Superior temporal gyrus (tissue), 1 donor: ENCODE data around the gene ARHGAP18.
A peak's percentile ranks its signal among the peaks of the same experiment; 100 is the strongest.

Experiments
- DNase-seq: peaks from one replicate; pipeline ENCODE4 v3.0.0-alpha.2; 2016; ENCODE audit errors: extremely low spot score

ARHGAP18 gene, protein sequence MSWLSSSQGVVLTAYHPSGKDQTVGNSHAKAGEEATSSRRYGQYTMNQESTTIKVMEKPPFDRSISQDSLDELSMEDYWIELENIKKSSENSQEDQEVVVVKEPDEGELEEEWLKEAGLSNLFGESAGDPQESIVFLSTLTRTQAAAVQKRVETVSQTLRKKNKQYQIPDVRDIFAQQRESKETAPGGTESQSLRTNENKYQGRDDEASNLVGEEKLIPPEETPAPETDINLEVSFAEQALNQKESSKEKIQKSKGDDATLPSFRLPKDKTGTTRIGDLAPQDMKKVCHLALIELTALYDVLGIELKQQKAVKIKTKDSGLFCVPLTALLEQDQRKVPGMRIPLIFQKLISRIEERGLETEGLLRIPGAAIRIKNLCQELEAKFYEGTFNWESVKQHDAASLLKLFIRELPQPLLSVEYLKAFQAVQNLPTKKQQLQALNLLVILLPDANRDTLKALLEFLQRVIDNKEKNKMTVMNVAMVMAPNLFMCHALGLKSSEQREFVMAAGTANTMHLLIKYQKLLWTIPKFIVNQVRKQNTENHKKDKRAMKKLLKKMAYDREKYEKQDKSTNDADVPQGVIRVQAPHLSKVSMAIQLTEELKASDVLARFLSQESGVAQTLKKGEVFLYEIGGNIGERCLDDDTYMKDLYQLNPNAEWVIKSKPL

DNA sequence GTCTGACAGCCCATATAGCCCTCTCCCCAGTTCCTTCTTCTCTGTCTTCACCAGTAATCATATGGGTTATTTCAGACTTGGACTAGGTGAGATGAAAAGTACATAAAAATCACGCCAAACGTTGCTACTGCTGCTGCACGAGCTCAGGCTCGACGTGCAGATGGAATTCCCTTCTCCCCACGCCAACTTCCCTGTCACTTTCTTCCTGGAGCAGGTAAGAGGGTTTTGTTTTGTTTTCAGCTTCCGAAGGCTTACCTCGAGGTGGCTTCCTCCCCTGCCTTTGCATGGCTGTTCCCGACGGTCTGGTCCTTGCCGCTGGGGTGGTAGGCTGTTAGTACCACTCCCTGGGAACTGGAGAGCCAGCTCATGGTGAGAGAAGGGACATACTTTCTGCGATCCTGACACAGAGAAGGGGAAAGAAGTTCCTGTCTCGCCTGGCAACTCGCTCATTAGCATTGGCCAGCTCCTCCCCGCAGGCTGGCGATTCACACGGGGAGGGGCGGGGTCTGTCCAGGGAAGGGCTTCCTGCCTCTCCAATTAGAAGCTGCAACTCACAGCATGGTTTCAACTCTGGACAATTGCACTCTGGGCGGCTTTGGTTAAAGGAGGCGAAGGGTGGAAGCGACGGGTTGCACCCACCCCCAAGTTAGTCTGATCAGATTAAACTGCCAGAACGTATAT, at the start of gene ARHGAP18:
Gene ARHGAP18 (minus strand): TSS at position 409 of the 681 bp plus-strand sequence. CDS start 41 bp downstream, at position 368.
- peak; percentile 58 for DNase-seq

DNA sequence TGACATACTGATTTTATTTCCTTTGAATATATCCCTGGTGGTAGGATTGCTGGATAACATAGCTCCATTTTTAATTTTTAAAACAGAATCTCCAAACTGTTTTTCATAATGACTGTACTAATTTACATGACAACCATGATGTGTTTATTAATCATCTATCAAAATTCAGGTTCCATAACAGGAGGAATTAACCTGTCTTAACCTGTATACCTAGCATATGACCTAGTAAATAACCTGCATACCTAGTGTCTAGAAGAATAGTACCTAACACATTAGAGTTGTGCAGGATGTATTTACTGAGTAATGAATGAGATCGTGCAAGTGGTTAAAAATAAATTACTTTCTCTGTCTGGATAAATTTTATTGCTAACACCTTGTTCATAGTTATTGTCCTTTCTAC, 45.8 kb upstream of the ARHGAP18 start:
- no peak for DNase-seq

- DNase-seq = no peak
Observed at GRCh38 chr6:129754750-129755149, 44.8 kb upstream of the ARHGAP18 start.

DNA sequence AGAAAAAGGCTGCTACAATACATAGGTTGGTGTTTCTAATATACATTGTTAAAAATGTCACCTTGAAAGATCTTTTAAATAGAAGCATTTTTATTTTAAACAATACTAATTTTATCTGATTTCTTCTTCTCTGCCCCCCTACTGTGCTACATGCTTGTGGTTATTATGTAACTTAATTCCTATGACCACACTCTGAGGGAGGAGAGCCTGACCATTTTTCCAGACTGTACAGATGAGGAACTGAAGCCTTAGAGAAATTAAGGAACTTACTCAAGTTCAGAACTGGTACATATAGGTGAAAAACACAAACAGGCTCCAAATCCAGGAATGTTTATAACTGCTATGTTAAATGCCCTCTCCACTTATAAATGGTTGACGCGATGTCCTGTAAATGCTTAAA, 43.4 kb upstream of the ARHGAP18 start:
- DNase-seq = no peak

GRCh38 chr6:129751384-129751783, 41.4 kb upstream of the ARHGAP18 start:
- DNase-seq = no peak

- no peak for DNase-seq
Observed at GRCh38 chr6:129750360-129750759, 40.4 kb upstream of the ARHGAP18 start.

- DNase-seq = no peak
Observed at GRCh38 chr6:129749749-129750120, 39.8 kb upstream of the ARHGAP18 start.

DNA sequence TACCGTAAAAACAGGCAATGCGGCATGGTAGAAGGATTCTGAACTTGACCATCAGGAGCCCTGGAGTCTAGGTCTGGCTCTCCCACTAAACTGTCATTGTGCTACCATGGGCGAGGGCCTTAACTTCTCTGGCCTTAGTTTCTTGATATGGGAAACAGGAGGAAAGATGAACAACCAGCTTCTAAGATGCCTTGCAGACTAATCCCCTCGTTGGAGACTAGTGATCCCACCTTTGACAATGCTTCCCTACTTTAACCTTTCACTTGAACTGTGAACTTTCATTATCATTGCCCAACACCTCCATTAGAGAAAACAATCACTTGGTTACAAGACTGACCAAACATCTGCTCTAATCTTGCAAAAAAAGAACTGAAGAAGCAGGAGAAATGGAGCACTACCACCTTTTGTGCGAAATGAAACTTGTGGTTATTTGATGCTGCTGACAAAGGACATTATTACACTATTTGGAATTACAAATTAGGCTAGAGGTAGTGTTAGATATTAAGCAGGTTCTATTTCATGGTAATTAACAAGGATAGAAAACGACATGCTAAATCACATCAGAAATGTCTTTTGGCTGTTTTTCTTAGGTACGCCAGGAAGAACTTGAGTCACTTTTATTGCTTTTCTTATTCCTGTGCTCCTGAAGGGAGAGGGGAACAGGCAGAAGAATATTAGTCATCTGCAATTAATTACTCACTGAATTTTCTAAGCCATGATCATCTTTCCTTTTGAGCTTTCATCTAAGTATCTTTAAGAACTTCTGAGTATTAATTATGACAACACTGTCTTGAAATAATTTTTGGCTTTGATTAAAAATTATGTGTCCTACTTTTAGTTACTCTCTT, 39.1 kb upstream of the ARHGAP18 start:
- no peak for DNase-seq

DNA sequence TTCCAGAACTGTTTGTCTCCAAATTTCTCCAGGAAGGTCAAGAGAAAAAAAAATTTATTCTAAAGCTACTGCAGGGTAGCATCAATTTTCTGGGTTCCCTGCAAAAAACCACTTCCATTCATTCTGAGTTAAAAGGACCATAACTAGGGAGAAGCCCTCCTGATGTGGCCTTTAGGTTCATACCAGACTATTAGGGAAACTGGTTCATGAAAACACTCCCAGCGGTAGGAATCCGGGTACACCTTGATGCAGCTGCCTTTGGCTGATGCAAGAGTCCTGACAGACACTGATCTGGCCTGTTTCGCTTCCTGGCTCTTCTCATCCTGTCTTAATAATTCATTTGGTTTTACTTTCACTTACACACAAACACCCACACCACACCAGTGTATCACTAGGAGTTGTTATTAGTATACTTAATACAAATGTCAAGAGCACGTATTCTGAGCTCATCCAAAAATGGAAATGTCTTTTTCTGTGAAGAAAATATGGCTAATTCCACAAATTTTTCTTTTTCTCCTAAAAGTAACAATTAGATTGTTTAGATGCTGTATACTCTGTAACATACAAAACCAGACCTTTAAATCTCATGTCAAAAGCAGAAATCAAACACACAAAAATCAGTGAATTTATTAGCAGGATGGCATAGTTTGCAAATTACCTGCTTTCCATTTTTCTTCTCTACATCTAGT, 38.4 kb upstream of the ARHGAP18 start:
- no peak for DNase-seq

DNA sequence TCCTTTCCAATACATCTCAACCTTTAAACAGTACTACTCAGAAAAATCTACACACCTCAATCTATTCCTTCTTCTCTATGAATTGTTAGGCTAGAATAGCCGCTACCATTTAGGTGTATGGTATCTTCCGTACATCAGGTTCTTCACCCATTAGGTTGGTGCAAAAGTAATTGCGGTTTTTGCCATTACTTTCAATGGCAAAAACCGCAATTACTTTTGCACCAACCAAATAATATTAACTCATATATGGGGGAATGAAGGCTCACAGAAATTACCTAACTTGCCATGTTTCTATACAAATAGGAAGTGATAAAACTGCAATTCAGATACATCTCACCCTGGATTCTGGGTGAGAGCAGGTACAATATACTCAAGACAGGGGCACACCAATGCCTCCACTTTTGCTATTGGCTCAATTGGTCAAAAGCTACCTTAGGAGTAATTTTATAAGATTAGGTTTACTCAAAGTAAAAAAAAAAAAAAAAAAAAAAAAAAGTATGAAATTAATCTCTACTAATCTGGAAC, 37.7 kb upstream of the ARHGAP18 start:
- DNase-seq = no peak

DNA sequence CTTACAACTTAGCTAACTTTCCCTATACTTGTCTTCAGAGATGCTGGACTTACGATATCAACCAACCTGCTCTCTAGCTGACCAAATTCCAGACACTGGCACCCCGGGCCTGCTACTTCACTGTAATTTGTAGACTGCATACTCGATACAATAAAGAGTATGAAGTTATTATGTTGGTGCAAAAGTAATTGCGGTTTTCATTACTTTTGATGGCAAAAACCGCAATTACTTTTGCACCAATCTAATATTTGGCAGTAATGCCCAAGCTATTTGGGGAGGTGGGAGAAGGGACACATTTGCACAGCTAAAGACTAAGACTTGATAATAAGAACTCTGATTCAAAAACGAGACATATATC, 34.9 kb upstream of the ARHGAP18 start:
- DNase-seq = no peak

DNA sequence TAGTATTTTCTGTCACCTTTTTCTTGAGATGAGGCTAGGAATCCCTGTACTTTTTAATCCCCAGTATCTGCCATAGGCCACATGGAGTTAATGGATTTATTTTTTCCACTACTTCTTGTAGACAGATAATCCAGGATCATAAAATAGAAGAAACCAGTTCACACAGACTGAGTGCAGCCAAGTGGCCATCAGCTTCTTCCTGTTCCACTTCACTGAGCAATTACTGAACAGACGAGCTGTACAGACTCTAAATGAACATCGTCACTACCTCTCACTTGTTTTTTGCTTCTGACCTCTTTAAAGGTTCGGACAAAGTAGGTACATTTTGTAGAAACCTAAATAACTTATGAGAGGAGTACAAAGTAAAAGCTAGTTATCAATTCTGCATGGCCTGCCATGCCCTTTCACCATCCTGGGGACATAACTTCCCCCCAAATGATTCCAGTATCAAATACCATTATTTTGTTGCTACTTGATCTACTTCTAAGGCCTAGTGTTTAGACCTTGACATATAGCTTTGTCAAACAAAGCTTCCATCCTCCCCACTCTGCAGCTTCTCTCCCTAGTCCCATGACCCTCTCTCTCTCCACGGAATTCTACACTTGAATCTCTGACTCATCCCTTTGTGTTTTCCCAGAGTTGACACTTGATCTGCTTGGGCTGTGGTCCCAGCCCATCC, 34.4 kb upstream of the ARHGAP18 start:
- DNase-seq = no peak

DNA sequence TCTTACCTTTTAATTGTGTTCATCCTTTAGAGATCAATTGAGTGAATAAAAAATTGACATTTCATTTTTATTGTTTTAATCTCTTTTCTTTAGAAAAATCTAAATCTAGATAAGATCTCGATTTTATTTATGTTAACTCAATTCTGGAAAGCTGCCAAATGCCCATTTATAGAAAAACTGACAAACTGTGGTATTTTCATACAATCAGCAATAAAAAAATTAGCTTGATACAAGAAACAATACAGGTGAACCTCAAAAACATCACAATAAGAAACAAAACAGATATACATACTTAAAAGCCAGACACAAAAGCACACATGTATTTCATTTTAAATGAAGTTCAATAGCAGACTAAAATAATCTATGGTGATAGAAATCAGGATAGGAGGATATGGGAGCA, 30.0 kb upstream of the ARHGAP18 start:
- DNase-seq = no peak

- no peak for DNase-seq
Observed at GRCh38 chr6:129736105-129736504, 26.1 kb upstream of the ARHGAP18 start.

- DNase-seq = no peak
Observed at GRCh38 chr6:129733290-129733689, 23.3 kb upstream of the ARHGAP18 start.

GRCh38 chr6:129732542-129732941, 22.6 kb upstream of the ARHGAP18 start:
- DNase-seq = no peak

GRCh38 chr6:129732034-129732433, 22.1 kb upstream of the ARHGAP18 start:
- DNase-seq = no peak

DNA sequence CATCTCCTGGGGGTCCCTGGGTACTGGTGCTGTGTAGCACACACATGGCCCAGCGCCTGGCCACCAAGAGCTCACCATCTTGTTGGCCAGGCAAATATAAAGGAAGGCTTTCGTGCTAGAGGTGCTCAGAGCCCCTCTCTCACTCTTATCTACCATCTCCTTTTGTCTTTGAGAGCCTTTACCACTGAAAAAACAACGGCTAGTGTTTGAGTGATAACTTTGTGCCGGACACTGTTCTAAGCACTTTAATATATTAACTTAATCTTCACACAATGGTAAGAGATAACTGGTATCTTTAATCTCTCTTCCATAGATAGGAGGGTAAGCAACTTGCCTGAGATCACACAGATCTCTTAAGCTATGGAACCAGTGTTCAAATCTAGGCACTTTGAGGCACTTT, 21.5 kb upstream of the ARHGAP18 start:
- no peak for DNase-seq

- DNase-seq = no peak
Observed at GRCh38 chr6:129730477-129731165, 20.6 kb upstream of the ARHGAP18 start.

GRCh38 chr6:129726650-129727049, 16.7 kb upstream of the ARHGAP18 start:
- DNase-seq = no peak
